ENCODE results near the gene HS3ST3A1. TPM values are rescaled to one million over a fixed set of nuclear protein-coding genes. Genes with fewer than 3 reads are reported as not detected.

The HS3ST3A1 gene
- total and polyA plus RNA-seq, 2 experiments from 2014 or later: 5.4 to 24.1 TPM

DNA sequence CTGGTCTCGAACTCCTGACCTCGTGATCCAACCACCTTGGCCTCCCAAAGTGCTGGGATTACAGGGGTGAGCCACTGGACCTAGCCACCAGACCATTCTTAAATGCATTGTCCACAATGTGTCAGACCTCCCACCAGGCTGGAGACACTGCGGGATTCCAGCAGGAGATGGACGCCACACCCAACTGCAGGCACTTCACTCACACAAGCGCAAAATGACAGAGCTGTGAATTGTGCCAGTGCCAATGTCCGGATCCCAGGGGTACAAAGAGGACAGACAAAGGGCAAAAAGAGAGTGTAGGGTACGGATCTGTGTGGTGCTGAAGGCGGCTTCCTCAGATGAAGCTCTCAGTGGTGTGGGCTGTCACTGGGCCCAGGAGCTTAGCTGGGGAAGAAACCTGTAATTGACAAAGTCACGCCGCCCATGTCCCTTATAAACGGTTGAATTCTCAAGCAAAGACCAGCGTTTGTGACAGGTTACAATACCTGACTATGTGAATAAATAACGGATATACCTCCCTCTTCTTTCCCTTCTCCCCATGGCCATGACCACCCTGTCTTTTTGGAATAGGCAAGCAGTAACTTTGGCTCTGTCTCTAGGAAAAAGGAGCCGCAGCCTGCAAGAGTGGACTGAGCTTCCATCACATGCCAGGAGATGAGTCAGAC, 40.0 kb downstream of the HS3ST3A1 start:
- DNase-seq (ENCODE audit: low spot score): no peak
- Histone ChIP-seq H3K27me3 (ENCODE audit: insufficient read depth) (no peaks in the 10 kb centered on the region), H3K9me2 (ENCODE audit: insufficient read depth) (no peaks in the 10 kb centered on the region), H3K79me2 (replicated peaks; ENCODE audit: insufficient read depth) (no peaks in the 10 kb centered on the region), H3F3A (replicated peaks; ENCODE audit: low read depth) (no peaks in the 10 kb centered on the region), H3K4me2 (no peak overlapping the region), H2AFZ (no peak overlapping the region), H3K27ac (ENCODE audit: low read depth) (no peak overlapping the region), H3K4me3 (no peak overlapping the region), H3K36me3 (ENCODE audit: insufficient read depth) (no peaks in the 10 kb centered on the region), H3K4me1 (ENCODE audit: insufficient read depth) (peaks cover 8% of the 10 kb centered on the region; the same call in 1 of the 2 replicates), H4K20me1 (replicated peaks; ENCODE audit: insufficient read depth) (no peaks in the 10 kb centered on the region)
- no peak overlapping the region for H3K27ac Mint-ChIP-seq
- TF ChIP-seq, protein P1, sequence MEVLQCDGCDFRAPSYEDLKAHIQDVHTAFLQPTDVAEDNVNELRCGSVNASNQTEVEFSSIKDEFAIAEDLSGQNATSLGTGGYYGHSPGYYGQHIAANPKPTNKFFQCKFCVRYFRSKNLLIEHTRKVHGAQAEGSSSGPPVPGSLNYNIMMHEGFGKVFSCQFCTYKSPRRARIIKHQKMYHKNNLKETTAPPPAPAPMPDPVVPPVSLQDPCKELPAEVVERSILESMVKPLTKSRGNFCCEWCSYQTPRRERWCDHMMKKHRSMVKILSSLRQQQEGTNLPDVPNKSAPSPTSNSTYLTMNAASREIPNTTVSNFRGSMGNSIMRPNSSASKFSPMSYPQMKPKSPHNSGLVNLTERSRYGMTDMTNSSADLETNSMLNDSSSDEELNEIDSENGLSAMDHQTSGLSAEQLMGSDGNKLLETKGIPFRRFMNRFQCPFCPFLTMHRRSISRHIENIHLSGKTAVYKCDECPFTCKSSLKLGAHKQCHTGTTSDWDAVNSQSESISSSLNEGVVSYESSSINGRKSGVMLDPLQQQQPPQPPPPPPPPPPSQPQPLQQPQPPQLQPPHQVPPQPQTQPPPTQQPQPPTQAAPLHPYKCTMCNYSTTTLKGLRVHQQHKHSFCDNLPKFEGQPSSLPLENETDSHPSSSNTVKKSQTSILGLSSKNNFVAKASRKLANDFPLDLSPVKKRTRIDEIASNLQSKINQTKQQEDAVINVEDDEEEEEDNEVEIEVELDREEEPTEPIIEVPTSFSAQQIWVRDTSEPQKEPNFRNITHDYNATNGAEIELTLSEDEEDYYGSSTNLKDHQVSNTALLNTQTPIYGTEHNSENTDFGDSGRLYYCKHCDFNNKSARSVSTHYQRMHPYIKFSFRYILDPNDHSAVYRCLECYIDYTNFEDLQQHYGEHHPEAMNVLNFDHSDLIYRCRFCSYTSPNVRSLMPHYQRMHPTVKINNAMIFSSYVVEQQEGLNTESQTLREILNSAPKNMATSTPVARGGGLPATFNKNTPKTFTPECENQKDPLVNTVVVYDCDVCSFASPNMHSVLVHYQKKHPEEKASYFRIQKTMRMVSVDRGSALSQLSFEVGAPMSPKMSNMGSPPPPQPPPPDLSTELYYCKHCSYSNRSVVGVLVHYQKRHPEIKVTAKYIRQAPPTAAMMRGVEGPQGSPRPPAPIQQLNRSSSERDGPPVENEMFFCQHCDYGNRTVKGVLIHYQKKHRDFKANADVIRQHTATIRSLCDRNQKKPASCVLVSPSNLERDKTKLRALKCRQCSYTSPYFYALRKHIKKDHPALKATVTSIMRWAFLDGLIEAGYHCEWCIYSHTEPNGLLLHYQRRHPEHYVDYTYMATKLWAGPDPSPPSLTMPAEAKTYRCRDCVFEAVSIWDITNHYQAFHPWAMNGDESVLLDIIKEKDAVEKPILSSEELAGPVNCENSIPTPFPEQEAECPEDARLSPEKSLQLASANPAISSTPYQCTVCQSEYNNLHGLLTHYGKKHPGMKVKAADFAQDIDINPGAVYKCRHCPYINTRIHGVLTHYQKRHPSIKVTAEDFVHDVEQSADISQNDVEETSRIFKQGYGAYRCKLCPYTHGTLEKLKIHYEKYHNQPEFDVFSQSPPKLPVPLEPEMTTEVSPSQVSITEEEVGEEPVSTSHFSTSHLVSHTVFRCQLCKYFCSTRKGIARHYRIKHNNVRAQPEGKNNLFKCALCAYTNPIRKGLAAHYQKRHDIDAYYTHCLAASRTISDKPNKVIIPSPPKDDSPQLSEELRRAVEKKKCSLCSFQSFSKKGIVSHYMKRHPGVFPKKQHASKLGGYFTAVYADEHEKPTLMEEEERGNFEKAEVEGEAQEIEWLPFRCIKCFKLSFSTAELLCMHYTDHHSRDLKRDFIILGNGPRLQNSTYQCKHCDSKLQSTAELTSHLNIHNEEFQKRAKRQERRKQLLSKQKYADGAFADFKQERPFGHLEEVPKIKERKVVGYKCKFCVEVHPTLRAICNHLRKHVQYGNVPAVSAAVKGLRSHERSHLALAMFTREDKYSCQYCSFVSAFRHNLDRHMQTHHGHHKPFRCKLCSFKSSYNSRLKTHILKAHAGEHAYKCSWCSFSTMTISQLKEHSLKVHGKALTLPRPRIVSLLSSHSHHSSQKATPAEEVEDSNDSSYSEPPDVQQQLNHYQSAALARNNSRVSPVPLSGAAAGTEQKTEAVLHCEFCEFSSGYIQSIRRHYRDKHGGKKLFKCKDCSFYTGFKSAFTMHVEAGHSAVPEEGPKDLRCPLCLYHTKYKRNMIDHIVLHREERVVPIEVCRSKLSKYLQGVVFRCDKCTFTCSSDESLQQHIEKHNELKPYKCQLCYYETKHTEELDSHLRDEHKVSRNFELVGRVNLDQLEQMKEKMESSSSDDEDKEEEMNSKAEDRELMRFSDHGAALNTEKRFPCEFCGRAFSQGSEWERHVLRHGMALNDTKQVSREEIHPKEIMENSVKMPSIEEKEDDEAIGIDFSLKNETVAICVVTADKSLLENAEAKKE (CRISPR knock-in tag; IDR thresholded peaks at IDR 0.05): no peak
- TF ChIP-seq EZH2 (IDR thresholded peaks at IDR 0.05; ENCODE audit: low read depth, unreplicated experiment): no peak
- no peak for TF ChIP-seq STAT1 (IDR thresholded peaks at IDR 0.05; ENCODE audit: unreplicated experiment)
- TF ChIP-seq, protein P2, sequence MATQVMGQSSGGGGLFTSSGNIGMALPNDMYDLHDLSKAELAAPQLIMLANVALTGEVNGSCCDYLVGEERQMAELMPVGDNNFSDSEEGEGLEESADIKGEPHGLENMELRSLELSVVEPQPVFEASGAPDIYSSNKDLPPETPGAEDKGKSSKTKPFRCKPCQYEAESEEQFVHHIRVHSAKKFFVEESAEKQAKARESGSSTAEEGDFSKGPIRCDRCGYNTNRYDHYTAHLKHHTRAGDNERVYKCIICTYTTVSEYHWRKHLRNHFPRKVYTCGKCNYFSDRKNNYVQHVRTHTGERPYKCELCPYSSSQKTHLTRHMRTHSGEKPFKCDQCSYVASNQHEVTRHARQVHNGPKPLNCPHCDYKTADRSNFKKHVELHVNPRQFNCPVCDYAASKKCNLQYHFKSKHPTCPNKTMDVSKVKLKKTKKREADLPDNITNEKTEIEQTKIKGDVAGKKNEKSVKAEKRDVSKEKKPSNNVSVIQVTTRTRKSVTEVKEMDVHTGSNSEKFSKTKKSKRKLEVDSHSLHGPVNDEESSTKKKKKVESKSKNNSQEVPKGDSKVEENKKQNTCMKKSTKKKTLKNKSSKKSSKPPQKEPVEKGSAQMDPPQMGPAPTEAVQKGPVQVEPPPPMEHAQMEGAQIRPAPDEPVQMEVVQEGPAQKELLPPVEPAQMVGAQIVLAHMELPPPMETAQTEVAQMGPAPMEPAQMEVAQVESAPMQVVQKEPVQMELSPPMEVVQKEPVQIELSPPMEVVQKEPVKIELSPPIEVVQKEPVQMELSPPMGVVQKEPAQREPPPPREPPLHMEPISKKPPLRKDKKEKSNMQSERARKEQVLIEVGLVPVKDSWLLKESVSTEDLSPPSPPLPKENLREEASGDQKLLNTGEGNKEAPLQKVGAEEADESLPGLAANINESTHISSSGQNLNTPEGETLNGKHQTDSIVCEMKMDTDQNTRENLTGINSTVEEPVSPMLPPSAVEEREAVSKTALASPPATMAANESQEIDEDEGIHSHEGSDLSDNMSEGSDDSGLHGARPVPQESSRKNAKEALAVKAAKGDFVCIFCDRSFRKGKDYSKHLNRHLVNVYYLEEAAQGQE (IDR thresholded peaks at IDR 0.05; ENCODE audit: unreplicated experiment): no peak
- no peak for TF ChIP-seq ZNF331 (CRISPR knock-in tag; IDR thresholded peaks at IDR 0.05; ENCODE audit: low read depth)
- TF ChIP-seq EZH2phosphoT487 (IDR thresholded peaks at IDR 0.05; ENCODE audit: unreplicated experiment): no peak
- no peak for TF ChIP-seq JUNB (IDR thresholded peaks at IDR 0.05; ENCODE audit: unreplicated experiment)
- H3K9me3 Mint-ChIP-seq: peaks cover 7% of the 10 kb centered on the region
- ATAC-seq: no peak
- no peak overlapping the region for H3K4me3 Mint-ChIP-seq
- peaks cover 8% of the 10 kb centered on the region; the same call in 2 of the 3 replicates for H3K4me1 Mint-ChIP-seq
- no peaks in the 10 kb centered on the region for H3K27me3 Mint-ChIP-seq (ENCODE audit: insufficient read depth, low read depth, poor library complexity)
- peaks cover 8% of the 10 kb centered on the region; the same call in 2 of the 3 replicates for H3K36me3 Mint-ChIP-seq (ENCODE audit: low read depth)
